ENCODE measurements around the gene OS9.

OS9 gene

DNA sequence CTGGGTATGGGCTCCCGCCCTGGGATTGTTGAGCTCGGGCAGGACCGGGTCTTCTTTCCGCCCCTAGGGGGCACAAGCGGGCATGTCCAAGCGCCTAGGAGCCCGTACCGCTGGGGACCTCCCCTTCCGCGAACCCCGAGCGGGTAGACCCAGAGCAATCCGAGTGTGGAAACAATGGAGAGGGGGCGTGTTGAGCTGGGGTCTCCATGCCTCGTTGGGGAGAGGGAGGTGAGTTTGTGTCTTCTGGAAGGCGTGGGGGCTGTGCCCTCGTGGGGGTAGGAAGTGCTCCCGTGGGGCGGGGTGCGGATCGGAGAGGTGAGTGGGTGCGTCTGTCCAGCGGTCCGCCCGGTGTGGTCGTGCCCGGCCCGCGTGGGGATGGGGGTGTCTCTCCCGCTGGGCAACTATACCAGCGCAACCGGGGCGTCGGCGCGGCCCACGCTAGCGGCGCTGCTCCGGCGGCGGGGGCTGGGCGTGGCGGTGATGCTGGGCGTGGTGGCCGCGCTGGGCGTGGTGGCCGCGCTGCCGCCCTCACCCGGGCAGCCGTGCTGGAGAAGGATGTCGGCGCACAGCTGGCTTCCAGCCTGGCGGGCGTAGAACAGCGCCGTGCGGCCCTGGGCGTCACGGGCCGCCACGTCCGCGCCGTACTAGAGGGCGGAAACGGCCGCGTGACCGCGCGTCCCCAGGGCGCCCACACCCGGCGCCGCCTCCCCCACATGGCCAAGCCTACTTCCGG, 32.4 kb downstream of the OS9 start (continued):
- TF ChIP-seq, protein P1, sequence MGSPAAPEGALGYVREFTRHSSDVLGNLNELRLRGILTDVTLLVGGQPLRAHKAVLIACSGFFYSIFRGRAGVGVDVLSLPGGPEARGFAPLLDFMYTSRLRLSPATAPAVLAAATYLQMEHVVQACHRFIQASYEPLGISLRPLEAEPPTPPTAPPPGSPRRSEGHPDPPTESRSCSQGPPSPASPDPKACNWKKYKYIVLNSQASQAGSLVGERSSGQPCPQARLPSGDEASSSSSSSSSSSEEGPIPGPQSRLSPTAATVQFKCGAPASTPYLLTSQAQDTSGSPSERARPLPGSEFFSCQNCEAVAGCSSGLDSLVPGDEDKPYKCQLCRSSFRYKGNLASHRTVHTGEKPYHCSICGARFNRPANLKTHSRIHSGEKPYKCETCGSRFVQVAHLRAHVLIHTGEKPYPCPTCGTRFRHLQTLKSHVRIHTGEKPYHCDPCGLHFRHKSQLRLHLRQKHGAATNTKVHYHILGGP (tag by site-specific recombination; IDR thresholded peaks at IDR 0.05), result no peak
- TF ChIP-seq REPIN1 (tag by site-specific recombination; IDR thresholded peaks at IDR 0.05; ENCODE audit: low read depth) (0 out of 2 replicates have a peak, but pooled peaks have one; percentile 86), ZFP37 (tag by site-specific recombination; IDR thresholded peaks at IDR 0.05) (peak; percentile 89), ZBTB48 (tag by site-specific recombination; IDR thresholded peaks at IDR 0.05) (peak; percentile 87), ZNF138 (tag by site-specific recombination; IDR thresholded peaks at IDR 0.05; ENCODE audit: borderline replicate concordance) (no peak), SETDB1 (IDR thresholded peaks at IDR 0.05; ENCODE audit: insufficient read length, low read length) (no peak), ZNF354C (tag by site-specific recombination; IDR thresholded peaks at IDR 0.05; ENCODE audit: borderline replicate concordance, low read depth) (no peak), ZNF423 (tag by site-specific recombination; IDR thresholded peaks at IDR 0.05) (peak; percentile 84), ZNF555 (tag by site-specific recombination; conservative IDR thresholded peaks at IDR 0.05) (no peak), ZNF670 (tag by site-specific recombination; IDR thresholded peaks at IDR 0.05; ENCODE audit: low read depth) (no peak), ZNF48 (tag by site-specific recombination; IDR thresholded peaks at IDR 0.05) (no peak), ZNF76 (tag by site-specific recombination; IDR thresholded peaks at IDR 0.05; ENCODE audit: borderline replicate concordance, low read depth) (peak; percentile 46; the same call in 1 of the 2 replicates), ZBTB21 (tag by site-specific recombination; IDR thresholded peaks at IDR 0.05) (no peak; the same call in 1 of the 2 replicates), SP2 (tag by site-specific recombination; IDR thresholded peaks at IDR 0.05) (peak; percentile 81), ZFHX2 (tag by site-specific recombination; conservative IDR thresholded peaks at IDR 0.05) (peak; percentile 99), ZNF777 (tag by site-specific recombination; IDR thresholded peaks at IDR 0.05; ENCODE audit: borderline replicate concordance) (peak; percentile 94), ZNF335 (tag by site-specific recombination; conservative IDR thresholded peaks at IDR 0.05) (peak; percentile 99), ZNF629 (tag by site-specific recombination; IDR thresholded peaks at IDR 0.05) (peak; percentile 81), ZNF621 (tag by site-specific recombination; IDR thresholded peaks at IDR 0.05) (no peak), ZNF561 (tag by site-specific recombination; IDR thresholded peaks at IDR 0.05; ENCODE audit: borderline replicate concordance) (peak; percentile 81; the same call in 1 of the 2 replicates), ZNF404 (tag by site-specific recombination; IDR thresholded peaks at IDR 0.05) (no peak), ZNF544 (tag by site-specific recombination; IDR thresholded peaks at IDR 0.05) (no peak), ZNF169 (tag by site-specific recombination; IDR thresholded peaks at IDR 0.05) (no peak), ZNF596 (tag by site-specific recombination; IDR thresholded peaks at IDR 0.05) (no peak), ZNF624 (tag by site-specific recombination; IDR thresholded peaks at IDR 0.05) (no peak), ZSCAN16 (tag by site-specific recombination; IDR thresholded peaks at IDR 0.05) (no peak), ZBTB7A (tag by site-specific recombination; IDR thresholded peaks at IDR 0.05; ENCODE audit: low read depth) (peak; percentile 97), ZBTB17 (tag by site-specific recombination; IDR thresholded peaks at IDR 0.05) (peak; percentile 99)
- TF ChIP-seq, protein P2, sequence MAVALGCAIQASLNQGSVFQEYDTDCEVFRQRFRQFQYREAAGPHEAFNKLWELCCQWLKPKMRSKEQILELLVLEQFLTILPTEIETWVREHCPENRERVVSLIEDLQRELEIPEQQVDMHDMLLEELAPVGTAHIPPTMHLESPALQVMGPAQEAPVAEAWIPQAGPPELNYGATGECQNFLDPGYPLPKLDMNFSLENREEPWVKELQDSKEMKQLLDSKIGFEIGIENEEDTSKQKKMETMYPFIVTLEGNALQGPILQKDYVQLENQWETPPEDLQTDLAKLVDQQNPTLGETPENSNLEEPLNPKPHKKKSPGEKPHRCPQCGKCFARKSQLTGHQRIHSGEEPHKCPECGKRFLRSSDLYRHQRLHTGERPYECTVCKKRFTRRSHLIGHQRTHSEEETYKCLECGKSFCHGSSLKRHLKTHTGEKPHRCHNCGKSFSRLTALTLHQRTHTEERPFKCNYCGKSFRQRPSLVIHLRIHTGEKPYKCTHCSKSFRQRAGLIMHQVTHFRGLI (tag by site-specific recombination; IDR thresholded peaks at IDR 0.05), result no peak
- TF ChIP-seq, protein P3, sequence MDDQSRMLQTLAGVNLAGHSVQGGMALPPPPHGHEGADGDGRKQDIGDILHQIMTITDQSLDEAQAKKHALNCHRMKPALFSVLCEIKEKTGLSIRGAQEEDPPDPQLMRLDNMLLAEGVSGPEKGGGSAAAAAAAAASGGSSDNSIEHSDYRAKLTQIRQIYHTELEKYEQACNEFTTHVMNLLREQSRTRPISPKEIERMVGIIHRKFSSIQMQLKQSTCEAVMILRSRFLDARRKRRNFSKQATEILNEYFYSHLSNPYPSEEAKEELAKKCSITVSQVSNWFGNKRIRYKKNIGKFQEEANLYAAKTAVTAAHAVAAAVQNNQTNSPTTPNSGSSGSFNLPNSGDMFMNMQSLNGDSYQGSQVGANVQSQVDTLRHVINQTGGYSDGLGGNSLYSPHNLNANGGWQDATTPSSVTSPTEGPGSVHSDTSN (CRISPR knock-in tag; IDR thresholded peaks at IDR 0.05), result peak; percentile 56; the same call in 1 of the 2 replicates
- TF ChIP-seq, protein P4, sequence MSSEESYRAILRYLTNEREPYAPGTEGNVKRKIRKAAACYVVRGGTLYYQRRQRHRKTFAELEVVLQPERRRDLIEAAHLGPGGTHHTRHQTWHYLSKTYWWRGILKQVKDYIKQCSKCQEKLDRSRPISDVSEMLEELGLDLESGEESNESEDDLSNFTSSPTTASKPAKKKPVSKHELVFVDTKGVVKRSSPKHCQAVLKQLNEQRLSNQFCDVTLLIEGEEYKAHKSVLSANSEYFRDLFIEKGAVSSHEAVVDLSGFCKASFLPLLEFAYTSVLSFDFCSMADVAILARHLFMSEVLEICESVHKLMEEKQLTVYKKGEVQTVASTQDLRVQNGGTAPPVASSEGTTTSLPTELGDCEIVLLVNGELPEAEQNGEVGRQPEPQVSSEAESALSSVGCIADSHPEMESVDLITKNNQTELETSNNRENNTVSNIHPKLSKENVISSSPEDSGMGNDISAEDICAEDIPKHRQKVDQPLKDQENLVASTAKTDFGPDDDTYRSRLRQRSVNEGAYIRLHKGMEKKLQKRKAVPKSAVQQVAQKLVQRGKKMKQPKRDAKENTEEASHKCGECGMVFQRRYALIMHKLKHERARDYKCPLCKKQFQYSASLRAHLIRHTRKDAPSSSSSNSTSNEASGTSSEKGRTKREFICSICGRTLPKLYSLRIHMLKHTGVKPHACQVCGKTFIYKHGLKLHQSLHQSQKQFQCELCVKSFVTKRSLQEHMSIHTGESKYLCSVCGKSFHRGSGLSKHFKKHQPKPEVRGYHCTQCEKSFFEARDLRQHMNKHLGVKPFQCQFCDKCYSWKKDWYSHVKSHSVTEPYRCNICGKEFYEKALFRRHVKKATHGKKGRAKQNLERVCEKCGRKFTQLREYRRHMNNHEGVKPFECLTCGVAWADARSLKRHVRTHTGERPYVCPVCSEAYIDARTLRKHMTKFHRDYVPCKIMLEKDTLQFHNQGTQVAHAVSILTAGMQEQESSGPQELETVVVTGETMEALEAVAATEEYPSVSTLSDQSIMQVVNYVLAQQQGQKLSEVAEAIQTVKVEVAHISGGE (tag by site-specific recombination; conservative IDR thresholded peaks at IDR 0.05; ENCODE audit: low read depth), result peak; percentile 61
- TF ChIP-seq, protein P5, sequence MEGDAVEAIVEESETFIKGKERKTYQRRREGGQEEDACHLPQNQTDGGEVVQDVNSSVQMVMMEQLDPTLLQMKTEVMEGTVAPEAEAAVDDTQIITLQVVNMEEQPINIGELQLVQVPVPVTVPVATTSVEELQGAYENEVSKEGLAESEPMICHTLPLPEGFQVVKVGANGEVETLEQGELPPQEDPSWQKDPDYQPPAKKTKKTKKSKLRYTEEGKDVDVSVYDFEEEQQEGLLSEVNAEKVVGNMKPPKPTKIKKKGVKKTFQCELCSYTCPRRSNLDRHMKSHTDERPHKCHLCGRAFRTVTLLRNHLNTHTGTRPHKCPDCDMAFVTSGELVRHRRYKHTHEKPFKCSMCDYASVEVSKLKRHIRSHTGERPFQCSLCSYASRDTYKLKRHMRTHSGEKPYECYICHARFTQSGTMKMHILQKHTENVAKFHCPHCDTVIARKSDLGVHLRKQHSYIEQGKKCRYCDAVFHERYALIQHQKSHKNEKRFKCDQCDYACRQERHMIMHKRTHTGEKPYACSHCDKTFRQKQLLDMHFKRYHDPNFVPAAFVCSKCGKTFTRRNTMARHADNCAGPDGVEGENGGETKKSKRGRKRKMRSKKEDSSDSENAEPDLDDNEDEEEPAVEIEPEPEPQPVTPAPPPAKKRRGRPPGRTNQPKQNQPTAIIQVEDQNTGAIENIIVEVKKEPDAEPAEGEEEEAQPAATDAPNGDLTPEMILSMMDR (tag by site-specific recombination; IDR thresholded peaks at IDR 0.05), result peak; percentile 88

Data from HEK293 (cell line).